OCI-M2 (cell line): ENCODE data around the gene EDC3.
"Not testable (repeated sequence)": the region's sequence is repeated elsewhere in the genome, so short reads cannot be mapped to it uniquely, and the experiment has no call there.

ENCODE experiments used
- DNase-seq: peaks from one replicate; lab custom pipeline; 2025; ENCODE audit not compliant: unreplicated experiment; lab: John Stamatoyannopoulos, UW

Gene EDC3

GRCh38 chr15:74695597-74696397, at the start of gene EDC3:
EDC3 (minus strand) TSS chr15:74696024; CDS start chr15:74675124, 20,900 bp downstream.
- peak; percentile 40 for DNase-seq

GRCh38 chr15:74742422-74742821, 46.6 kb upstream of the EDC3 start:
- DNase-seq, result no peak

- DNase-seq, result not testable (repeated sequence)
Observed at GRCh38 chr15:74738239-74738638, 42.4 kb upstream of the EDC3 start.

- no peak for DNase-seq
Observed at GRCh38 chr15:74735305-74735704, 39.5 kb upstream of the EDC3 start.

GRCh38 chr15:74733269-74733668, 37.4 kb upstream of the EDC3 start:
- no peak for DNase-seq

GRCh38 chr15:74732846-74733245, 37.0 kb upstream of the EDC3 start:
- DNase-seq, result no peak

- no peak for DNase-seq
Observed at GRCh38 chr15:74730619-74731316, 34.9 kb upstream of the EDC3 start.

- DNase-seq, result not testable (repeated sequence)
Observed at GRCh38 chr15:74729372-74729771, 33.5 kb upstream of the EDC3 start.

GRCh38 chr15:74728699-74729098, 32.9 kb upstream of the EDC3 start:
- not testable (repeated sequence) for DNase-seq

GRCh38 chr15:74727727-74728126, 31.9 kb upstream of the EDC3 start:
- DNase-seq, result no peak

- DNase-seq, result no peak
Observed at GRCh38 chr15:74726774-74727164, 30.9 kb upstream of the EDC3 start.

GRCh38 chr15:74725845-74726773, 30.3 kb upstream of the EDC3 start:
- no peak for DNase-seq

- DNase-seq, result no peak
Observed at GRCh38 chr15:74725225-74725774, 29.5 kb upstream of the EDC3 start, which contains the start of gene CYP1A1. CYP1A1 (minus strand) TSS chr15:74725528; CDS start chr15:74723097, 2,431 bp downstream.

- DNase-seq, result no peak
Observed at GRCh38 chr15:74724570-74725224, 28.9 kb upstream of the EDC3 start.

GRCh38 chr15:74723754-74724334, 28.0 kb upstream of the EDC3 start:
- DNase-seq, result no peak

- DNase-seq, result no peak
Observed at GRCh38 chr15:74723187-74723586, 27.4 kb upstream of the EDC3 start.

GRCh38 chr15:74722591-74722990, 26.8 kb upstream of the EDC3 start:
- no peak for DNase-seq

GRCh38 chr15:74716651-74717050, 20.8 kb upstream of the EDC3 start:
- no peak for DNase-seq

GRCh38 chr15:74712311-74712710, 16.5 kb upstream of the EDC3 start:
- DNase-seq, result no peak
